ENCODE measurements around the gene PHTF2. TPM values are rescaled to one million over a fixed set of nuclear protein-coding genes. Genes with fewer than 3 reads are reported as not detected.
A peak's percentile ranks its signal among the peaks of the same experiment; 100 is the strongest.

The PHTF2 gene
- total and polyA plus RNA-seq, 2 experiments from 2014 or later: 22.0 to 29.9 TPM

- Histone ChIP-seq H3K9ac (peak overlapping the region; percentile 80), H3K9me2 (ENCODE audit: insufficient read depth) (no peaks in the 10 kb centered on the region), H3F3A (ENCODE audit: insufficient read depth) (peaks cover 5% of the 10 kb centered on the region; the same call in 1 of the 2 replicates), H3K4me3 (peak overlapping the region; percentile 83), H4K20me1 (ENCODE audit: insufficient read depth) (no peaks in the 10 kb centered on the region), H3K27ac (0 out of 2 replicates have a peak overlapping the region, but pooled peaks have one; percentile 56), H3K4me1 (ENCODE audit: insufficient read depth) (peaks cover 38% of the 10 kb centered on the region), H3K36me3 (ENCODE audit: low read depth) (no peaks in the 10 kb centered on the region), H3K79me2 (ENCODE audit: insufficient read depth) (peaks cover 91% of the 10 kb centered on the region), H3K4me2 (ENCODE audit: unreplicated experiment) (peak overlapping the region; percentile 79), H3K27me3 (replicated peaks; ENCODE audit: insufficient read depth) (no peaks in the 10 kb centered on the region), H2AFZ (peak overlapping the region; percentile 90; the same call in 1 of the 2 replicates), H3K9me3 (ENCODE audit: low read depth) (no peaks in the 10 kb centered on the region)
- DNase-seq: peak; percentile 21
- in situ Hi-C loops (cut with MboI): no loop called here
- 71 to 77% methylated on average over 4 of the region's 4 CpGs for WGBS, 2 experiments (ENCODE audit: low coverage in 1 of 2, low lambda C conversion rate in 2 of 2, missing lambda C conversion rate in 2 of 2)
- TF ChIP-seq EZH2phosphoT487 (IDR thresholded peaks at IDR 0.05; ENCODE audit: insufficient read depth, low read depth) (no peak), EZH2 (IDR thresholded peaks at IDR 0.05; ENCODE audit: insufficient read depth, poor library complexity, severe bottlenecking) (no peak)
Measured at GRCh38 chr7:77800158-77800557, 1.6 kb downstream of the PHTF2 start.

- TF ChIP-seq EZH2 (IDR thresholded peaks at IDR 0.05; ENCODE audit: insufficient read depth, poor library complexity, severe bottlenecking): no peak
- no peak for TF ChIP-seq EZH2phosphoT487 (IDR thresholded peaks at IDR 0.05; ENCODE audit: insufficient read depth, low read depth)
- no peak overlapping the region for H3K9ac ChIP-seq
- WGBS, 2 experiments (ENCODE audit: low coverage in 1 of 2, low lambda C conversion rate in 2 of 2, missing lambda C conversion rate in 2 of 2): 96 to 99% methylated on average over 2 of the region's 2 CpGs
Measured at GRCh38 chr7:77800730-77801129, 2.2 kb downstream of the PHTF2 start.

GRCh38 chr7:77802557-77803405, 4.2 kb downstream of the PHTF2 start:
- peaks cover 91% of the 10 kb centered on the region for H3K79me2 ChIP-seq (ENCODE audit: insufficient read depth)
- no peaks in the 10 kb centered on the region for H3K9me3 ChIP-seq (ENCODE audit: low read depth)
- no peak overlapping the region for H3K4me3 ChIP-seq
- no peaks in the 10 kb centered on the region for H3K36me3 ChIP-seq (ENCODE audit: low read depth)
- no peaks in the 10 kb centered on the region for H3K27me3 ChIP-seq (replicated peaks; ENCODE audit: insufficient read depth)
- in situ Hi-C loops (cut with MboI): no loop called here
- no peak overlapping the region for H3K4me2 ChIP-seq (ENCODE audit: unreplicated experiment)
- 96 to 97% methylated on average over 2 of the region's 2 CpGs for WGBS, 2 experiments (ENCODE audit: low coverage in 1 of 2, low lambda C conversion rate in 2 of 2, missing lambda C conversion rate in 2 of 2)
- no peak overlapping the region for H3K27ac ChIP-seq
- TF ChIP-seq EZH2phosphoT487 (IDR thresholded peaks at IDR 0.05; ENCODE audit: insufficient read depth, low read depth): no peak
- TF ChIP-seq EZH2 (IDR thresholded peaks at IDR 0.05; ENCODE audit: insufficient read depth, poor library complexity, severe bottlenecking): no peak
- H2AFZ ChIP-seq: no peak overlapping the region
- no peaks in the 10 kb centered on the region for H4K20me1 ChIP-seq (ENCODE audit: insufficient read depth)
- DNase-seq: no peak
- H3K4me1 ChIP-seq (ENCODE audit: insufficient read depth): peaks cover 26% of the 10 kb centered on the region
- H3F3A ChIP-seq (ENCODE audit: insufficient read depth): peaks cover 5% of the 10 kb centered on the region; the same call in 1 of the 2 replicates
- no peak overlapping the region for H3K9ac ChIP-seq
- no peaks in the 10 kb centered on the region for H3K9me2 ChIP-seq (ENCODE audit: insufficient read depth)

More at GRCh38 chr7:77800730-77801129, 2.2 kb downstream of the PHTF2 start:
- Histone ChIP-seq H3K4me2 (ENCODE audit: unreplicated experiment) (peak overlapping the region; percentile 79), H3K36me3 (ENCODE audit: low read depth) (no peaks in the 10 kb centered on the region), H2AFZ (no peak overlapping the region), H3K79me2 (ENCODE audit: insufficient read depth) (peaks cover 91% of the 10 kb centered on the region), H3K9me3 (ENCODE audit: low read depth) (no peaks in the 10 kb centered on the region), H3K4me1 (ENCODE audit: insufficient read depth) (peaks cover 38% of the 10 kb centered on the region), H4K20me1 (ENCODE audit: insufficient read depth) (no peaks in the 10 kb centered on the region), H3K27ac (no peak overlapping the region), H3K27me3 (replicated peaks; ENCODE audit: insufficient read depth) (no peaks in the 10 kb centered on the region), H3K9me2 (ENCODE audit: insufficient read depth) (no peaks in the 10 kb centered on the region), H3K4me3 (no peak overlapping the region), H3F3A (ENCODE audit: insufficient read depth) (peaks cover 5% of the 10 kb centered on the region; the same call in 1 of the 2 replicates)
- no peak for DNase-seq
- in situ Hi-C loops (cut with MboI): no loop called here

- Histone ChIP-seq H3K4me2 (ENCODE audit: unreplicated experiment) (no peak overlapping the region), H3K9ac (no peak overlapping the region), H3K27me3 (replicated peaks; ENCODE audit: insufficient read depth) (no peaks in the 10 kb centered on the region), H3K36me3 (ENCODE audit: low read depth) (no peaks in the 10 kb centered on the region), H3K9me2 (ENCODE audit: insufficient read depth) (no peaks in the 10 kb centered on the region), H3K9me3 (ENCODE audit: low read depth) (no peaks in the 10 kb centered on the region), H3K4me3 (no peak overlapping the region), H3K4me1 (ENCODE audit: insufficient read depth) (peaks cover 15% of the 10 kb centered on the region), H4K20me1 (ENCODE audit: insufficient read depth) (no peaks in the 10 kb centered on the region), H3F3A (ENCODE audit: insufficient read depth) (peaks cover 6% of the 10 kb centered on the region), H3K79me2 (ENCODE audit: insufficient read depth) (peaks cover 100% of the 10 kb centered on the region), H3K27ac (no peak overlapping the region), H2AFZ (no peak overlapping the region)
- DNase-seq: no peak
- TF ChIP-seq EZH2phosphoT487 (IDR thresholded peaks at IDR 0.05; ENCODE audit: insufficient read depth, low read depth) (no peak), EZH2 (IDR thresholded peaks at IDR 0.05; ENCODE audit: insufficient read depth, poor library complexity, severe bottlenecking) (no peak)
- in situ Hi-C loops (cut with MboI): no loop called here
- WGBS, 2 experiments (ENCODE audit: low coverage in 1 of 2, low lambda C conversion rate in 2 of 2, missing lambda C conversion rate in 2 of 2): 93 to 96% methylated on average over 2 of the region's 2 CpGs
Measured at GRCh38 chr7:77806425-77806824, 7.9 kb downstream of the PHTF2 start.
